GM19193 (cell line): ENCODE measurements around the gene SHISA2.

Experiments used
- POLR2A ChIP-seq: IDR thresholded peaks from 4 replicates; pipeline ENCODE4 v1.6.1; 2011; ENCODE audit not compliant: insufficient read depth, insufficient read length; ENCODE audit errors: extremely low read depth

The SHISA2 gene

GRCh38 chr13:26050568-26051230 lies 1.1 kb downstream of the SHISA2 start:
- no peak for TF ChIP-seq POLR2A

DNA sequence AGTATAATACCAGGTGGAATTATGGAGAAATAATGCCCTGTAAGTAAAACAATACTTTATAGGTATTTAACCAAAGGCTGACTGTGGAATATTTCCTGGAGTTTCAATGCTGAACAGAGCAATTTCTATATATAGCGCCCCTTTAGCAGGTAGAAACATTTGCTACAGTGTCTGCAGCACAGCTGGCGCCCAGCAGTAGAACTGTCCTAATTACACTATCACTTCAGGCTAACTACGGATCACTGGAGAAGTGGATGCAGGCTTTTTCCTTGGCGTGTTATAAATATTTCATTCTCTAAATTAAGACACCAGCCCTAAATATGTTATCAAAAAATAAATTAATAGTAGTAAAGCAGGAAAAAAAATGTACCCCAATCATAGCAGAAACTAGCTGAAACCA lies 3.1 kb downstream of the SHISA2 start:
- no peak for TF ChIP-seq POLR2A

DNA sequence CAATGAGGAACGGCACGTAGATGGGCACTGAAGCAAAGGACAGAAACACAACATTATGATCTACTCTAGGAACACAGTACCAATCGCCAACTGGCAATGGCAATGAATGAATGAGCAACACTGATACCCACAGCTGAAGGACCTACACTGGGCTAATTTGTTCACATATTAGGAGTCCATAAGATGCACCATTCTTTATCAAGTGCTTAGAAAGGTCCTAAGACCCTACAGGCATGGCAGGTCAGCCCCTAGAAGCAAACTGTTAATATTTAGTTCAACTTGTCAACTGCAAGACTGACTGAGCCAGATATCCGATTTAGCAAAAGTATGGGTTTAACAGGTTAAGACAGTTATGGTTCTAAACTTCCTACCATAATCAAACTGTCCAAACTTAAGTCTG lies 4.8 kb downstream of the SHISA2 start:
- TF ChIP-seq POLR2A, result no peak

- no peak for TF ChIP-seq POLR2A
Measured at GRCh38 chr13:26046639-26047038, 5.2 kb downstream of the SHISA2 start.

DNA sequence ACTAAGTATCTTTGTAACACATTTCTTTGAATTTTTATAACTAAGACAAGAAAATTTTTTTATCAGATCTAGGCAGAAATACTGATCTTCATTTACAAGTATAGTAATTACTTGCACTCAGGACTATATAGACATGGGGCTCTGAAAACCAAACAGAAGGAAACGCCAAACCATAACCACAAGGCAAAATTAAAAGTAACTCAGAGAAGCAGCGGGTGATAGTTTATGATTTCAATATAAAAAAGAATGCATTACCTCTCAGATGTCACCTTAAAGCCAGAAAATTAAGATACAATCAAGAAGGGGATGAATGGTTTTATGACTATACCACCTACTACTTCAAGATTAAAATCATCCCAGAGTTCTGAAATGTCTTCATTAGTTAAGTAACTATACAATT lies 6.7 kb downstream of the SHISA2 start:
- TF ChIP-seq POLR2A, result no peak

DNA sequence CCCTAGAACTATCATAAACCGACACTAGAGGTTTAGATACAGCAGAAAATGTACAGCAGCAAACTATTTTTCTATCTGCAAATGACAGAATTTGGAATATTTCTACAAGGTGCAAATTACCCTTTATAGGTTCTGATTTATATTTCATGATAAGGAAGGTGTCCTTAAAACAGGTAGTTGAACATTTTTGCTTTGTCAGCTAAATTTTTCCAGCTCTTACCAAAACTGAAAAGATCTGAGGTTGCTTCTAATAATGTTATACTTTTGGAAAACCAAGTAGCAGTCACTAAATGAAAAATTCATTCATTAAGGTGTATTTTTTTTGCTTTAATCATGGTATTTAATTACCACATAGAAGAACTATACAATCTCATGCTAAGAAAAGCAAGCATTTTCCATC lies 9.0 kb downstream of the SHISA2 start:
- no peak for TF ChIP-seq POLR2A

- no peak for TF ChIP-seq POLR2A
Measured at GRCh38 chr13:26041444-26041843, 10.4 kb downstream of the SHISA2 start.

- TF ChIP-seq POLR2A, result no peak
Measured at GRCh38 chr13:26038931-26039475, 12.8 kb downstream of the SHISA2 start.

- TF ChIP-seq POLR2A, result no peak
Measured at GRCh38 chr13:26037302-26037701, 14.5 kb downstream of the SHISA2 start.

GRCh38 chr13:26036383-26036782 lies 15.4 kb downstream of the SHISA2 start:
- no peak for TF ChIP-seq POLR2A

DNA sequence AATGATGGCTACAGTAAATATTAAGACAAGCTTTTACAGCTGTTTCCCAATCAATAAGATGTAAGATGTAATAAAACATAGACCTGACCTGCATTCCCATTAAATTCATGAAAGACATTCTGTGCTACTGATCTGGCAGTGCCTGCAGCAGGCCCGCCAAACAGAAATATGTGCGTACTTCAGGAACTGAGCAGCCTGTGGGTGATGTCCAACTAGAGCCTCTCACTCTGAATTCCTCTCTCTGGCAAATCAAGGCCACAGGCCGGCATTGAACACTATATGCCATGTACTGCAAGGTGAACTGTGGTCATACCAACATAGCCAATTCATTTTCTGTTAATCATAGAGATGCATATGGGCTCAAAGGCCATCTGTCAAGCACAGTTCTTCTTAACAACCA lies 17.8 kb downstream of the SHISA2 start:
- TF ChIP-seq POLR2A, result no peak

GRCh38 chr13:26030331-26030730 lies 21.5 kb downstream of the SHISA2 start:
- TF ChIP-seq POLR2A, result no peak

- no peak for TF ChIP-seq POLR2A
Measured at GRCh38 chr13:26029581-26030136, 22.2 kb downstream of the SHISA2 start.

DNA sequence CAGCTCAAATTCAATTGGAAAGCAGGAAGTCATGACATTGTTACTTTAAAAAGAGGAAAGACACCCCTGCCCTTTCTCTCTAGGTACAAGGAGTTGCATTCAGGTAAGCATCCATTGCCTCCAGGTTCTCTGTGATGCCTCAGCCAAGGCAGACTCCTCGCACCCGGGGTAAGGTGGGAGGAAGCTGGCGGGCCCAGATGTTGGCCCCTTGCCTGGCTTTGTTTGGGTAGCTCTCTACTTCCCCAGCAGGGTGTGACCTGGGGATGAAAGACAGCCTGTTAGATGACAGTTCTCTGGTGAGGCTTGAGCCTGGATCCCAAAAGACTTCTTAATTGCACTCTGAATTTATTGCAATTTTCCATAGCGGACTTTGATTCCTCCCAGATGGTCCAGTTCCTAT lies 25.6 kb downstream of the SHISA2 start:
- no peak for TF ChIP-seq POLR2A

- TF ChIP-seq POLR2A, result no peak
Measured at GRCh38 chr13:26025771-26026170, 26.0 kb downstream of the SHISA2 start.

DNA sequence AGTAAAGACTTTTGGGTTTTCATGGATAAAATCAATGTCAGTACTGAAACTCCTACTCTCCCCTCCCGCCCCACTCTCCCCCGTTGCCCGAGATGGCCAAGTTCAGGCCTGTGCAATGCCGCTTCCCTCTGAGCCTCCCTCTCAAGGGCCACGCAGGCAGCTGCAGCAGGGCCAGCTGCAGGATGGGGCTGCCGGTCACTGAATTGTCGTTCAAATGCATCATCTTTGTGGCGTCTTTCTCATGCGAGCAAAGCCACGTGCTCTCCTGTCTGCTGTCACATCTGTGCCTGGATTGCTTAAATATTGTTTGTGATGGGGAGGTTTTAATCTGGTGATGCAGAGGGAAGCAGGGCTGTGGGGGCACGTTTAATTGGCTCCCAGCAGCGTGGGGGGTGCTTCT lies 26.6 kb downstream of the SHISA2 start:
- no peak for TF ChIP-seq POLR2A
